Mesothelial cell of epicardium (in vitro differentiated cells): Measurements from ENCODE around the gene SNX32. TPM values are rescaled to one million over a fixed set of nuclear protein-coding genes. Genes with fewer than 3 reads are reported as not detected.

Experiments used
- DNase-seq, 2 experiments: peaks; one replicate each; pipeline ENCODE4 v3.0.0; 2021; ENCODE audit warnings: low spot score in 2 of 2; ENCODE audit not compliant: unreplicated experiment in 2 of 2
- H3K27ac Mint-ChIP-seq: 2 replicates; pipeline ENCODE4 v1.8.0; 2021; ENCODE audit warnings: mixed read lengths
- H3K27me3 Mint-ChIP-seq: 2 replicates; pipeline ENCODE4 v1.8.0; 2021; ENCODE audit warnings: low read depth, mixed read lengths
- H3K36me3 Mint-ChIP-seq: 2 replicates; pipeline ENCODE4 v1.8.0; 2021; ENCODE audit warnings: mixed read lengths
- H3K4me1 Mint-ChIP-seq: 2 replicates; pipeline ENCODE4 v1.8.0; 2021; ENCODE audit warnings: mixed read lengths
- H3K4me3 Mint-ChIP-seq: 2 replicates; pipeline ENCODE4 v1.8.0; 2021; ENCODE audit warnings: mild to moderate bottlenecking, moderate library complexity, mixed read lengths
- H3K9me3 Mint-ChIP-seq: 2 replicates; pipeline ENCODE4 v1.8.0; 2021; ENCODE audit warnings: mixed read lengths
- CTCF ChIP-seq: fragments of 200-600 bp; sonication (generic); IDR thresholded peaks from one replicate; pipeline ENCODE4 v1.5.0; 2021; ENCODE audit warnings: antibody characterized with exemption; ENCODE audit not compliant: unreplicated experiment
- total RNA-seq: library from RNA; stranded (reverse); gene quantifications from 3 replicates; pipeline ENCODE4 v1.2.1, GENCODE V29; 2021

Gene SNX32
- total RNA-seq, 1 donor from 2014 or later, result 10.7 TPM

GRCh38 chr11:65817312-65817834 lies 16.4 kb upstream of the SNX32 start:
- Mint-ChIP-seq H3K9me3 (no peaks in the 10 kb centered on the region), H3K4me3 (peak overlapping the region; percentile 67), H3K4me1 (peaks cover 18% of the 10 kb centered on the region), H3K27me3 (no peaks in the 10 kb centered on the region), H3K27ac (peak overlapping the region; percentile 90), H3K36me3 (no peaks in the 10 kb centered on the region)
- no peak for TF ChIP-seq CTCF
- DNase-seq, result no peak

GRCh38 chr11:65817835-65818680 lies 15.7 kb upstream of the SNX32 start:
- DNase-seq, result peak; percentile 92 to 98
- Mint-ChIP-seq H3K4me3 (peak overlapping the region; percentile 67), H3K4me1 (peaks cover 18% of the 10 kb centered on the region), H3K27me3 (no peaks in the 10 kb centered on the region), H3K27ac (peak overlapping the region; percentile 90), H3K9me3 (no peaks in the 10 kb centered on the region), H3K36me3 (no peaks in the 10 kb centered on the region)
- TF ChIP-seq CTCF, result peak; percentile 99

- no peak for DNase-seq
- Mint-ChIP-seq H3K36me3 (no peaks in the 10 kb centered on the region), H3K9me3 (no peaks in the 10 kb centered on the region), H3K27me3 (no peaks in the 10 kb centered on the region), H3K4me1 (peaks cover 14% of the 10 kb centered on the region), H3K27ac (no peak overlapping the region), H3K4me3 (no peak overlapping the region)
- TF ChIP-seq CTCF, result no peak
These were observed 12.7 kb upstream of the SNX32 start for GRCh38 chr11:65821107-65821506.

- no peaks in the 10 kb centered on the region for H3K27me3 Mint-ChIP-seq
- no peak for TF ChIP-seq CTCF
These were observed 10.8 kb upstream of the SNX32 start for GRCh38 chr11:65822776-65823528.

GRCh38 chr11:65826984-65827735 lies 6.6 kb upstream of the SNX32 start:
- Mint-ChIP-seq H3K27ac (no peak overlapping the region), H3K36me3 (no peaks in the 10 kb centered on the region), H3K4me1 (peaks cover 9% of the 10 kb centered on the region), H3K9me3 (no peaks in the 10 kb centered on the region), H3K4me3 (no peak overlapping the region), H3K27me3 (peaks cover 3% of the 10 kb centered on the region)
- TF ChIP-seq CTCF, result no peak
- no peak for DNase-seq

More at GRCh38 chr11:65822776-65823528, 10.8 kb upstream of the SNX32 start:
- DNase-seq, result no peak
- Mint-ChIP-seq H3K9me3 (no peaks in the 10 kb centered on the region), H3K27ac (no peak overlapping the region), H3K4me3 (no peak overlapping the region), H3K36me3 (no peaks in the 10 kb centered on the region), H3K4me1 (peaks cover 4% of the 10 kb centered on the region)
